ENCODE results near the gene SLC6A17.

DNA sequence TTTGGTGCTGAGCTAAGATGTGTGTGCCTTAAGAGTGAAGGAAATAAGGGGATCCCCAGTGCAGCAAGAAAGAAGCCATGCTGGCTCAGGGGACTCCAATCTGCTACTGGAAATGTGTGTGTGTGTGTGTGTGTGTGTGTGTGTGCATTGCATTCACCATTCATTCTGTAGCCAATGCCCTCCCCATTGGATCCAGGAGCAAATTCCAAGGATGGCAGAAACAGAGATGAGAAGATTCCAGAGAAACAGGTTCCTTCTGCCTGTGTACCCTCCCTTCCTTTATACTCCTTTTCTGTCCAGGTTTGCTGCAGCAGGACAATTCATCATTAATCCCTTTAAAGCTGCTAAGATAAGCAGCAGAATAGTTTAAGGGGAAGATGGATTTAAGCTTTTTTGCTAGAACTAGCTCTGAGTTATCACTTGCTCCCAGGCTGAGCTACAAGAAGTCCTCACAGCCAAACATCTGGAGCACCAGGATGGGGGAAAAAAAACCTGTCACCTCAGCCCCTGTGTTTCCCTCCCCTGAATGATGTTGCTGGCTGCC, 3.2 kb downstream of the SLC6A17 start:
- no peak for TF ChIP-seq EZH2 (IDR thresholded peaks at IDR 0.05; ENCODE audit: borderline replicate concordance, low read length)
- TF ChIP-seq, protein P1, sequence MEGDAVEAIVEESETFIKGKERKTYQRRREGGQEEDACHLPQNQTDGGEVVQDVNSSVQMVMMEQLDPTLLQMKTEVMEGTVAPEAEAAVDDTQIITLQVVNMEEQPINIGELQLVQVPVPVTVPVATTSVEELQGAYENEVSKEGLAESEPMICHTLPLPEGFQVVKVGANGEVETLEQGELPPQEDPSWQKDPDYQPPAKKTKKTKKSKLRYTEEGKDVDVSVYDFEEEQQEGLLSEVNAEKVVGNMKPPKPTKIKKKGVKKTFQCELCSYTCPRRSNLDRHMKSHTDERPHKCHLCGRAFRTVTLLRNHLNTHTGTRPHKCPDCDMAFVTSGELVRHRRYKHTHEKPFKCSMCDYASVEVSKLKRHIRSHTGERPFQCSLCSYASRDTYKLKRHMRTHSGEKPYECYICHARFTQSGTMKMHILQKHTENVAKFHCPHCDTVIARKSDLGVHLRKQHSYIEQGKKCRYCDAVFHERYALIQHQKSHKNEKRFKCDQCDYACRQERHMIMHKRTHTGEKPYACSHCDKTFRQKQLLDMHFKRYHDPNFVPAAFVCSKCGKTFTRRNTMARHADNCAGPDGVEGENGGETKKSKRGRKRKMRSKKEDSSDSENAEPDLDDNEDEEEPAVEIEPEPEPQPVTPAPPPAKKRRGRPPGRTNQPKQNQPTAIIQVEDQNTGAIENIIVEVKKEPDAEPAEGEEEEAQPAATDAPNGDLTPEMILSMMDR (conservative IDR thresholded peaks at IDR 0.05 in 1 of 2, IDR thresholded peaks at IDR 0.05 in 1 of 2; ENCODE audit: extremely low read depth in 1 of 2, insufficient read depth in 1 of 2, low read depth in 1 of 2, low read length in 2 of 2): no peak
